Esophagus muscularis mucosa (tissue), 4 donors: ENCODE data around the gene RUVBL2. TPM values are rescaled to one million over a fixed set of nuclear protein-coding genes. Genes with fewer than 3 reads are reported as not detected.

Source experiments
- DNase-seq: peaks from one replicate; pipeline ENCODE4 v3.0.0-alpha.2; 2017; ENCODE audit errors: extremely low spot score
- H3K27ac ChIP-seq, 4 donors: fragments of 200-600 bp; sonication (generic); replicated peaks in 1 of 4; 1 replicate in 3 of 4; 2 replicates in 1 of 4; pipeline ENCODE4 v1.5.1; 2016 to 2019; ENCODE audit warnings: mild to moderate bottlenecking in 1 of 4
- H3K27me3 ChIP-seq, 4 donors: fragments of 200-600 bp; sonication (generic); one replicate each; pipeline versions ENCODE4 v1.5.1 to v1.6.0; 2016 to 2019
- H3K36me3 ChIP-seq, 4 donors: fragments of 200-600 bp; sonication (generic); one replicate each; pipeline ENCODE4 v1.5.1; 2016 to 2019
- H3K4me1 ChIP-seq, 4 donors: fragments of 200-600 bp; sonication (generic); one replicate each; pipeline ENCODE4 v1.5.1; 2016 to 2019
- H3K4me3 ChIP-seq, 4 donors: fragments of 200-600 bp; sonication (generic); 1 replicate in 2 of 4; 2 replicates in 2 of 4; pipeline ENCODE4 v1.5.1; 2016 to 2019; ENCODE audit warnings: mild to moderate bottlenecking in 4 of 4, moderate library complexity in 1 of 4
- H3K9me3 ChIP-seq, 4 donors: fragments of 200-600 bp; sonication (generic); 1 replicate in 3 of 4; 2 replicates in 1 of 4; pipeline ENCODE4 v1.5.1; 2016 to 2019
- EP300 ChIP-seq: sonication (generic); formaldehyde crosslinking; IDR thresholded peaks from one replicate; pipeline ENCODE4 v1.6.1; 2017; ENCODE audit warnings: antibody characterized with exemption
- POLR2A ChIP-seq: fragments of 450-650 bp; IDR thresholded peaks from one replicate; pipeline ENCODE4 v1.6.1; 2017; ENCODE audit warnings: antibody characterized with exemption, moderate library complexity, mild to moderate bottlenecking, low read depth
- POLR2AphosphoS5 ChIP-seq, 2 donors: sonication (generic); formaldehyde crosslinking; IDR thresholded peaks; one replicate each; pipeline ENCODE4 v1.6.1; 2017; ENCODE audit warnings: antibody characterized with exemption in 2 of 2
- WGBS: methylation state at CpG from one replicate; pipeline ENCODE4 v1.1.5; 2018; 5-methylcytosine and 5-hydroxymethylcytosine counted together
- intact Hi-C: fragments of 100-400 bp; cut with DNase I; formaldehyde crosslinking; loops from one replicate; pipeline ENCODE4 v1.15.1; 2023
- total RNA-seq, 4 donors: library from RNA; depleted of rRNA; stranded (reverse); fragments of >200 nt; gene quantifications; one replicate each; pipeline versions ENCODE4 v1.1.0 to v1.2.1, GENCODE V29; 2016
- TF ChIP-seq, protein P1 (sequence below), 3 experiments: fragments of 200-600 bp in 2 of 3; fragments of 450-650 bp in 1 of 3; sonication (generic) in 2 of 3; IDR thresholded peaks; one replicate each; pipeline ENCODE4 v1.5.1; 2017 to 2019; ENCODE audit warnings: antibody characterized with exemption in 3 of 3, mild to moderate bottlenecking in 2 of 3, moderate library complexity in 1 of 3

RUVBL2 gene
- total RNA-seq, 4 donors from 2014 or later = 72.7 to 113 (median 97.6) TPM

DNA sequence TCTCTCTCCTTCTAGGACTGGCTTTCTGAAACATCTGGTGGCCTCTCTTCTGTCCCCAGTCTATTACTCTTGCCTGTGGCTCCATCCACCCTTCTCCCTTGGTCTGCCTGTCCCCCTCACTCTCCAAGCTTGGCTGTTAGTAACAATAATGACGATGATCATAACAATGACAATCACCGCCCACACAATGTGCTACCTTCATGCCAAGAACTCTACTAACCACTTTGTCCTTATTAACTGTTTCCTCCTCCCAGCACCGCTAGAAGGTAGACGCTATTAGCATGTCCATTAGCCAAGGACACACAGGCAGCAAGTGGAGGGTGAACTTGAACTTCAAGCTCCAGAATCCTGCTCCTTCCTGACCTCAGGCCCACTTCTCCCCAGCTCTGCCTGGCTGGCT is 3.3 kb upstream of the RUVBL2 start:
- no peak for DNase-seq
- Histone ChIP-seq H3K27ac (peak overlapping the region in 3 of 4 donors; percentile 93 to 95 (median 94)), H3K27me3 (no peaks in the 10 kb centered on the region), H3K4me3 (no peak overlapping the region), H3K9me3 (no peaks in the 10 kb centered on the region), H3K4me1 (peaks cover 36 to 52% (median 46%) of the 10 kb centered on the region in 4 donors), H3K36me3 (peaks cover 12 to 53% (median 40%) of the 10 kb centered on the region in 4 donors)
- intact Hi-C loops = no loop called here
- TF ChIP-seq EP300 (no peak), POLR2A (no peak), POLR2AphosphoS5 (IDR thresholded peaks at IDR 0.05) (no peak)
- TF ChIP-seq, protein P1, sequence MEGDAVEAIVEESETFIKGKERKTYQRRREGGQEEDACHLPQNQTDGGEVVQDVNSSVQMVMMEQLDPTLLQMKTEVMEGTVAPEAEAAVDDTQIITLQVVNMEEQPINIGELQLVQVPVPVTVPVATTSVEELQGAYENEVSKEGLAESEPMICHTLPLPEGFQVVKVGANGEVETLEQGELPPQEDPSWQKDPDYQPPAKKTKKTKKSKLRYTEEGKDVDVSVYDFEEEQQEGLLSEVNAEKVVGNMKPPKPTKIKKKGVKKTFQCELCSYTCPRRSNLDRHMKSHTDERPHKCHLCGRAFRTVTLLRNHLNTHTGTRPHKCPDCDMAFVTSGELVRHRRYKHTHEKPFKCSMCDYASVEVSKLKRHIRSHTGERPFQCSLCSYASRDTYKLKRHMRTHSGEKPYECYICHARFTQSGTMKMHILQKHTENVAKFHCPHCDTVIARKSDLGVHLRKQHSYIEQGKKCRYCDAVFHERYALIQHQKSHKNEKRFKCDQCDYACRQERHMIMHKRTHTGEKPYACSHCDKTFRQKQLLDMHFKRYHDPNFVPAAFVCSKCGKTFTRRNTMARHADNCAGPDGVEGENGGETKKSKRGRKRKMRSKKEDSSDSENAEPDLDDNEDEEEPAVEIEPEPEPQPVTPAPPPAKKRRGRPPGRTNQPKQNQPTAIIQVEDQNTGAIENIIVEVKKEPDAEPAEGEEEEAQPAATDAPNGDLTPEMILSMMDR (IDR thresholded peaks at IDR 0.05) = no peak
- 63% methylated on average over 4 of the region's 4 CpGs for WGBS

DNA sequence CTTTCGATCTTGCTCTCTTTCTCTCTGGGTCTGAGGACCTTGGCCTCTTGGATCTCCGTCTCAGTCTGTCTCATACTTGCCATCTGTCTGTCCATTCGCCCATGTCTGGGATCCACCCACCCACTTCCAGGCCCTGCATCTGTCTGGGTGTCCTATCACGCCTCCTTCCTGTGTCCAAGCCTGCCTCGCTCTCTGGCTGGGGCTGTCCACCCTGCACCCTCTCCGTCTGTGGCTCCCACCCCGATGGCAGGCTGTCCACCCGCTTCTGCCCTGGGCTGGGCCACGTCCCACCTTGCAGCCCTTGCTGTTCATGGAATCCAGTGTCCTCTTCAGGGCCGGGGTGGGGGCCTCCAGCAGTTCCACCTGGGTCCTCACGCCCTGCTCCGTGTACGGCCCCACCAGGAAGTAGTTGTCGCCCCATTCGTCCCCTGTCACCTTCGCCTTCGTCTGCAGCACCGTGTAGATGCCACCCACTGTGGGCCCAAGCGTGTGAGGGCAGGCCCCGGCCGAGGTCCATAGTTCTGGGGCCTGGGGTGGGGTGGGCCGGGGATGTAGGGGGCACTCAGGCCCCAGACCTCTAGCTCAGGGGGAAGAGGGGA is 2.6 kb upstream of the RUVBL2 start:
- intact Hi-C loops = no loop called here
- Histone ChIP-seq H3K4me1 (peaks cover 36 to 54% (median 48%) of the 10 kb centered on the region in 4 donors), H3K27ac (peak overlapping the region; percentile 93 to 96 (median 94)), H3K36me3 (peaks cover 10 to 46% (median 33%) of the 10 kb centered on the region in 4 donors), H3K27me3 (no peaks in the 10 kb centered on the region), H3K4me3 (peak overlapping the region; percentile 65 to 82 (median 78)), H3K9me3 (no peaks in the 10 kb centered on the region)
- WGBS = 90% methylated on average over 22 of the region's 22 CpGs
- TF ChIP-seq EP300 (no peak), POLR2A (no peak), POLR2AphosphoS5 (IDR thresholded peaks at IDR 0.05) (no peak)
- TF ChIP-seq, protein P1 (IDR thresholded peaks at IDR 0.05) = no peak
- DNase-seq = no peak

DNA sequence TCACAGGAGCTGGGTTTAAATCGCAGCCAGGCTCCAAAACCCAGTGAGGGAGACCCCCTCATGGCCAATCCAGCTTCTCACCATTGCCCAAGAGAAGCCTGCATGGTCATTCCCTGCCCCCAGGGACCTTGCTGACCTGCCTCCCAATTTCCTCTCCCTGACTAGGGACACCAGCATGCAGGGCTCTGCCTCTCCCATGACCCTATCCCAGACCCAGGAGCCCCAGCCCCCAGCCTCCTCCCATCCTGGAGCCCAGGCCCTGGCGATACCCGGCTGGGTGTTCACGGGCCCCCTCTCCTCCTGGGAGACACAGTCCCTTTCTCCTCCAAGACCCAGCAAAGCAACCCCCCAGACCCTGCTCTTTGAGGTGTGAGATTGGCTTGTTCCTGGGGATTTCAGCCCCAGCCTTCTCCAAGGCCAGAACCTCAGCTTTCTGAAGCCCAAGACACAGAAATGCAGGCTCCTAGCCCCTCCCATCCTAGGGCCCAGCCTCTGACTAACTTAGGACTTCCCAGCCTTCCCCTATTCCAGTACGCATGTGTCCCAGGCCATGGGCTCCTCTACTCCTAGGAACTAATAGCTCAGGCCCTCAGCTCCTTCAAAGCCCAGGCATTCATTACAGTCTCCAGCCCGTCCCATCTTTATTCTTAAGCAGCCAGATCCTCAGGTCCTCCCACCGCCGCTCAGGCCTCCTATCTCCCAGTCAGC is 1.7 kb upstream of the RUVBL2 start:
- peaks cover 10 to 37% (median 26%) of the 10 kb centered on the region in 4 donors for H3K36me3 ChIP-seq
- H3K4me3 ChIP-seq = peak overlapping the region; percentile 65 to 82 (median 78)
- H3K4me1 ChIP-seq = peaks cover 36 to 54% (median 48%) of the 10 kb centered on the region in 4 donors
- peak; percentile 86 to 95 for TF ChIP-seq POLR2AphosphoS5 (IDR thresholded peaks at IDR 0.05)
- TF ChIP-seq, protein P1 (IDR thresholded peaks at IDR 0.05) = no peak
- WGBS = 12% methylated on average over 7 of the region's 8 CpGs
- no peaks in the 10 kb centered on the region for H3K9me3 ChIP-seq
- peak overlapping the region; percentile 93 to 96 (median 94) for H3K27ac ChIP-seq
- intact Hi-C loops = no loop called here
- no peak for DNase-seq
- no peaks in the 10 kb centered on the region for H3K27me3 ChIP-seq

DNA sequence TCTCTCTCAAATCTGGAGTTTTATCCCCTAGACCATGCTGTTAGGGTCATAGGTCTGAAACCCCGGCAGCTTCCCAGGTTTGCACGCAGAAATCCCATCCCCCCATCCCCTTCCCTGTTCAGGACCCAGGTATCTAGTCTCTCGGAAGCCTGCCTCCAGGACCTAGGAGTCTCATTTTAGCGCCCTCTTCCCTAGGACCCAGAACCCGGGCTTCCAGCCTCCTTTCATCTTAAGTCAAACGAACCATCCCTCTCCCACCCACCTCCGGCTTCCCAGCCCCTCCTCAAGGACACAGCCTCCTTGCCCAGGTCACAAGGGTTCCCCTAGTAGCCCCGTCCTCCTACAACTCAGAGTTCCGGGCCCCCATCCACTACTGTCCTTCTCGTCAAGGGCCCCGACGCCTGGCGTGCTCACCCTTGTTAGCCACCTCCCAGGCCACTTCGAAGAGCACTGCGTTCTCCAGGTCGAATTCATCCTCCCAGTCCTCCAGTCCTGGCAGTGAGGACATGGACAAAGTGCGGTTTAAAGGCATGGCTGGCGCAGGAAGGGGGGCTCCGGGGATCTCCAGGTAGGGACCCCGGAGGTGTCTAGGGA is 1.0 kb upstream of the RUVBL2 start:
- no peak for TF ChIP-seq POLR2A
- no peaks in the 10 kb centered on the region for H3K9me3 ChIP-seq
- intact Hi-C loops = no loop called here
- no peaks in the 10 kb centered on the region for H3K27me3 ChIP-seq
- peaks cover 36 to 54% (median 48%) of the 10 kb centered on the region in 4 donors for H3K4me1 ChIP-seq
- H3K27ac ChIP-seq = peak overlapping the region; percentile 93 to 96 (median 94)
- peak overlapping the region; percentile 65 to 82 (median 78) for H3K4me3 ChIP-seq
- no peak for DNase-seq
- peaks cover 10 to 31% (median 20%) of the 10 kb centered on the region in 4 donors for H3K36me3 ChIP-seq
- under 1% methylated on average over 20 of the region's 20 CpGs for WGBS

DNA sequence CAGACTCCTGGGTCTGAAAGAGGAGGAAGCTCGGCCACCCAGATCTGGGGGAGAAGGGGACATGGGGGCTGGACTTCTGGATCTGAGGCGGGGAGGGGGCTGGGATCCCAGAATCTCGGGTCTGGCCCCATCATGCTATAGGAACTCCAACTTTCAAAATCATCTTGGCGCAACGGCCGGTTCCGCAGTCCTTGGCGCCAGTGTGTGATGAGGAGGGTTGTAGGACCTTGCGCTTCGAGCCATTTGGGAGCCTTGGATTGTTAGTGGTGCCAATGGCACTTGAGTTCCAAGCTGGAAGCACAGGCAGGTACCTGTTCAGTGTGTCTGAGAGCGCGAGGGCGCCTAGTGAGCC is 324 bp downstream of the RUVBL2 start:
- WGBS = 0% methylated on average over 7 of the region's 13 CpGs
- H3K27ac ChIP-seq = peak overlapping the region; percentile 93 to 96 (median 94)
- H3K4me3 ChIP-seq = peak overlapping the region; percentile 65 to 82 (median 78)
- H3K9me3 ChIP-seq = no peaks in the 10 kb centered on the region
- DNase-seq = no peak
- intact Hi-C loops = no loop called here
- no peaks in the 10 kb centered on the region for H3K27me3 ChIP-seq
- peaks cover 2 to 17% (median 7%) of the 10 kb centered on the region in 4 donors for H3K36me3 ChIP-seq
- H3K4me1 ChIP-seq = peaks cover 36 to 54% (median 48%) of the 10 kb centered on the region in 4 donors
- TF ChIP-seq POLR2A (no peak), EP300 (no peak), POLR2AphosphoS5 (IDR thresholded peaks at IDR 0.05) (no peak)
- TF ChIP-seq, protein P1 (IDR thresholded peaks at IDR 0.05) = no peak
